OCI-LY3 (cell line): Measurements from ENCODE around the gene TRRAP.

ENCODE experiments used
- CTCF ChIP-seq: fragments of 200-600, 300-600 bp; sonication (generic); IDR thresholded peaks from 2 replicates; pipeline ENCODE4 v1.5.1; 2014; ENCODE audit warnings: antibody characterized with exemption, low read length, low read depth
- EZH2phosphoT487 ChIP-seq: fragments of 200-600 bp; shearing (Covaris generic); IDR thresholded peaks from 2 replicates; pipeline ENCODE4 v1.6.1; 2018; ENCODE audit warnings: antibody characterized with exemption, mixed run types, low read depth

- TF ChIP-seq CTCF = no peak
- TF ChIP-seq EZH2phosphoT487 = no peak
These were observed 48.8 kb downstream of the TRRAP start for GRCh38 chr7:98927125-98927524.
